Measurements from ENCODE around the gene SAP25. TPM values are rescaled to one million over a fixed set of nuclear protein-coding genes. Genes with fewer than 3 reads are reported as not detected.

SAP25 gene
- total and polyA plus RNA-seq, 2 donors = 7.7 to 183 TPM

Other genes with a start within 250 kb of the SAP25 start
- gene PILRB, start 215.8 kb downstream of the SAP25 start, total RNA-seq = 19.5 TPM
- 128 TPM for gene PILRB, start 215.8 kb downstream of the SAP25 start, polyA plus RNA-seq
- gene PILRA, start 200.4 kb downstream of the SAP25 start, total RNA-seq = 4.6 TPM
- gene PILRA, start 200.4 kb downstream of the SAP25 start, polyA plus RNA-seq = 12.2 TPM
- gene ZCWPW1, start 145.2 kb downstream of the SAP25 start, total RNA-seq = 4.8 TPM
- gene ZCWPW1, start 145.2 kb downstream of the SAP25 start, polyA plus RNA-seq = 33.9 TPM
- 32.0 TPM for gene MEPCE, start 144.1 kb downstream of the SAP25 start, total RNA-seq
- gene MEPCE, start 144.1 kb downstream of the SAP25 start, polyA plus RNA-seq = 37.4 TPM
- gene PPP1R35, start 137.4 kb downstream of the SAP25 start, total RNA-seq = 91.1 TPM
- gene PPP1R35, start 137.4 kb downstream of the SAP25 start, polyA plus RNA-seq = 107 TPM
- 0.76 TPM for gene SPACDR, start 109.6 kb downstream of the SAP25 start, total RNA-seq
- 2.4 TPM for gene SPACDR, start 109.6 kb downstream of the SAP25 start, polyA plus RNA-seq
- 37.4 TPM for gene TSC22D4, start 94.7 kb downstream of the SAP25 start, total RNA-seq
- 67.7 TPM for gene TSC22D4, start 94.7 kb downstream of the SAP25 start, polyA plus RNA-seq
- 0.24 TPM for gene NYAP1, start 90.0 kb downstream of the SAP25 start, total RNA-seq
- 0.66 TPM for gene NYAP1, start 90.0 kb downstream of the SAP25 start, polyA plus RNA-seq
- 7.4 TPM for gene AGFG2, start 34.7 kb downstream of the SAP25 start, total RNA-seq
- 15.4 TPM for gene AGFG2, start 34.7 kb downstream of the SAP25 start, polyA plus RNA-seq
- gene LRCH4, start 12.2 kb upstream of the SAP25 start, total RNA-seq = 44.0 TPM
- gene LRCH4, start 12.2 kb upstream of the SAP25 start, polyA plus RNA-seq = 423 TPM
- 0.19 TPM for gene FBXO24, start 12.4 kb upstream of the SAP25 start, total RNA-seq
- gene FBXO24, start 12.4 kb upstream of the SAP25 start, polyA plus RNA-seq = 1.3 TPM
- gene PCOLCE, start 28.5 kb upstream of the SAP25 start, total RNA-seq = 8.2 TPM
- 25.3 TPM for gene PCOLCE, start 28.5 kb upstream of the SAP25 start, polyA plus RNA-seq
- 4.7 TPM for gene MOSPD3, start 38.6 kb upstream of the SAP25 start, total RNA-seq
- gene MOSPD3, start 38.6 kb upstream of the SAP25 start, polyA plus RNA-seq = 21.6 TPM
- gene TFR2, start 67.7 kb upstream of the SAP25 start, total RNA-seq = 0.80 TPM
- gene TFR2, start 67.7 kb upstream of the SAP25 start, polyA plus RNA-seq = 1.0 TPM
- gene ACTL6B, start 82.5 kb upstream of the SAP25 start, total RNA-seq = 0.05 TPM
- gene ACTL6B, start 82.5 kb upstream of the SAP25 start, polyA plus RNA-seq = 0.18 TPM
- 45.8 TPM for gene GNB2, start 99.8 kb upstream of the SAP25 start, total RNA-seq
- gene GNB2, start 99.8 kb upstream of the SAP25 start, polyA plus RNA-seq = 130 TPM
- gene GIGYF1, start 120.3 kb upstream of the SAP25 start, total RNA-seq = 13.8 TPM
- 60.1 TPM for gene GIGYF1, start 120.3 kb upstream of the SAP25 start, polyA plus RNA-seq
- gene POP7, start 132.2 kb upstream of the SAP25 start, total RNA-seq = 35.4 TPM
- 31.2 TPM for gene POP7, start 132.2 kb upstream of the SAP25 start, polyA plus RNA-seq
- 0.09 TPM for gene EPO, start 146.6 kb upstream of the SAP25 start, total RNA-seq
- 1.0 TPM for gene EPO, start 146.6 kb upstream of the SAP25 start, polyA plus RNA-seq
- gene ZAN, start 159.7 kb upstream of the SAP25 start, total RNA-seq = 0.19 TPM
- 0.02 TPM for gene ZAN, start 159.7 kb upstream of the SAP25 start, polyA plus RNA-seq